SU-DHL-6 (cell line): Measurements from ENCODE around the gene PRSS57.

ENCODE experiments used
- H2AFZ ChIP-seq: fragments of 200-600 bp; sonication (generic); 2 replicates; pipeline ENCODE4 v1.6.1; 2014; ENCODE audit warnings: low read depth, mild to moderate bottlenecking, moderate library complexity, mixed read lengths, antibody characterized with exemption, low read length; ENCODE audit not compliant: severe bottlenecking
- H3F3A ChIP-seq: fragments of 200-600 bp; shearing (Covaris generic); 2 replicates; pipeline ENCODE4 v1.6.0; 2016; ENCODE audit warnings: antibody characterized with exemption, mild to moderate bottlenecking; ENCODE audit not compliant: insufficient read depth
- H3K27ac ChIP-seq: fragments of 200-600 bp; sonication (generic); 2 replicates; pipeline ENCODE4 v1.5.1; 2016; ENCODE audit warnings: low read depth, mild to moderate bottlenecking, low read length, moderate library complexity, mixed read lengths
- H3K27me3 ChIP-seq: fragments of 200-600 bp; sonication (generic), shearing (Covaris generic); 2 replicates; pipeline ENCODE4 v1.6.0; 2014; ENCODE audit warnings: mild to moderate bottlenecking, low read length
- H3K36me3 ChIP-seq: fragments of 200-600 bp; sonication (generic); 2 replicates; pipeline ENCODE4 v1.6.1; 2014; ENCODE audit warnings: mild to moderate bottlenecking, low read length, mixed read lengths
- H3K4me2 ChIP-seq: fragments of 300-600, 200-600 bp; shearing (Covaris generic), sonication (generic); 2 replicates; pipeline ENCODE4 v1.6.0; 2014; ENCODE audit warnings: low read length, low read depth, mild to moderate bottlenecking; ENCODE audit not compliant: poor library complexity, severe bottlenecking
- H3K4me3 ChIP-seq: fragments of 200-600 bp; sonication (generic); 2 replicates; pipeline ENCODE4 v1.5.1; 2014; ENCODE audit warnings: antibody characterized with exemption, low read length, mild to moderate bottlenecking, mixed read lengths; ENCODE audit not compliant: insufficient read depth, poor library complexity, severe bottlenecking
- H3K79me2 ChIP-seq: fragments of 200-600 bp; sonication (generic); 2 replicates; pipeline ENCODE4 v1.6.1; 2014; ENCODE audit warnings: mild to moderate bottlenecking, low read length, moderate library complexity; ENCODE audit not compliant: insufficient read depth
- H3K9ac ChIP-seq: fragments of 200-600 bp; sonication (generic); 2 replicates; pipeline ENCODE4 v1.7.0; 2014; ENCODE audit warnings: mild to moderate bottlenecking, low read length
- H3K9me2 ChIP-seq: fragments of 200-600 bp; sonication (generic); replicated peaks from 2 replicates; pipeline ENCODE4 v1.6.1; 2014; ENCODE audit warnings: low read length; ENCODE audit not compliant: insufficient read depth
- H3K9me3 ChIP-seq: fragments of 200-600 bp; sonication (generic); 2 replicates; pipeline ENCODE4 v1.6.1; 2014; ENCODE audit warnings: low read length, mixed read lengths; ENCODE audit not compliant: insufficient read depth
- H4K20me1 ChIP-seq: fragments of 200-600 bp; sonication (generic); 2 replicates; pipeline ENCODE4 v1.6.1; 2014; ENCODE audit warnings: low read depth, mild to moderate bottlenecking, antibody characterized with exemption, low read length, moderate library complexity, mixed read lengths
- EZH2phosphoT487 ChIP-seq: fragments of 200-600 bp; sonication (generic), shearing (Covaris generic); conservative IDR thresholded peaks from 2 replicates; pipeline ENCODE4 v1.6.1; 2018; ENCODE audit warnings: mild to moderate bottlenecking, antibody characterized with exemption, low read length, moderate library complexity, mixed read lengths
- TF ChIP-seq, protein P1 (sequence below): fragments of 200-600 bp; sonication (generic); IDR thresholded peaks from one replicate; pipeline ENCODE4 v1.5.1; 2017; ENCODE audit warnings: antibody characterized with exemption, mild to moderate bottlenecking, low read length, moderate library complexity; ENCODE audit not compliant: insufficient read depth, poor library complexity, severe bottlenecking

The PRSS57 gene

DNA sequence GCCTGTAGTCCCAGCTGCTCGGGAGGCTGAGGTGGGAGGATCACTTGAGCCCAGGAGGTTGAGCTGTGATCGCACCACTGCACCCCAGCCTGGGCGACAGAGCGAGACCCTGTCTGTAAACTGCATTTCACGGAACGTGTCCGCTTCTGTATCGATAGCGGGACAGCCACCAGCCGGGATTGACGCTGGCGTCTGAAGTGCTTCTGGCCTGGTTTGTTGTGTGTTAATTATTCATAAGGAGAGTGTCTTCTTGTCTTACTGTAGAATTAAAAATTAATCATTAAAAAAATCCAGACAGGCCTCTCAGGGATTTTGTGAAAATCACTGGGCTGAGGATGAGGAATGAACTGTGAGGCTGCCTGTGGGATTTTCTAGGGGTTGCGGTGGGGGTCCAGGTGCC, 39.5 kb upstream of the PRSS57 start:
- H3K4me2 ChIP-seq = no peak overlapping the region
- H2AFZ ChIP-seq = no peak overlapping the region
- H3K4me3 ChIP-seq = no peak overlapping the region
- H3K9me2 ChIP-seq = no peaks in the 10 kb centered on the region
- H3K27ac ChIP-seq = no peak overlapping the region
- no peak overlapping the region for H3K9ac ChIP-seq
- H3K79me2 ChIP-seq = no peaks in the 10 kb centered on the region
- no peaks in the 10 kb centered on the region for H3K36me3 ChIP-seq
- TF ChIP-seq, protein P1, sequence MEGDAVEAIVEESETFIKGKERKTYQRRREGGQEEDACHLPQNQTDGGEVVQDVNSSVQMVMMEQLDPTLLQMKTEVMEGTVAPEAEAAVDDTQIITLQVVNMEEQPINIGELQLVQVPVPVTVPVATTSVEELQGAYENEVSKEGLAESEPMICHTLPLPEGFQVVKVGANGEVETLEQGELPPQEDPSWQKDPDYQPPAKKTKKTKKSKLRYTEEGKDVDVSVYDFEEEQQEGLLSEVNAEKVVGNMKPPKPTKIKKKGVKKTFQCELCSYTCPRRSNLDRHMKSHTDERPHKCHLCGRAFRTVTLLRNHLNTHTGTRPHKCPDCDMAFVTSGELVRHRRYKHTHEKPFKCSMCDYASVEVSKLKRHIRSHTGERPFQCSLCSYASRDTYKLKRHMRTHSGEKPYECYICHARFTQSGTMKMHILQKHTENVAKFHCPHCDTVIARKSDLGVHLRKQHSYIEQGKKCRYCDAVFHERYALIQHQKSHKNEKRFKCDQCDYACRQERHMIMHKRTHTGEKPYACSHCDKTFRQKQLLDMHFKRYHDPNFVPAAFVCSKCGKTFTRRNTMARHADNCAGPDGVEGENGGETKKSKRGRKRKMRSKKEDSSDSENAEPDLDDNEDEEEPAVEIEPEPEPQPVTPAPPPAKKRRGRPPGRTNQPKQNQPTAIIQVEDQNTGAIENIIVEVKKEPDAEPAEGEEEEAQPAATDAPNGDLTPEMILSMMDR = no peak
- TF ChIP-seq EZH2phosphoT487 = no peak
- no peaks in the 10 kb centered on the region for H3K9me3 ChIP-seq
- H4K20me1 ChIP-seq = no peaks in the 10 kb centered on the region
- no peaks in the 10 kb centered on the region for H3F3A ChIP-seq
- H3K27me3 ChIP-seq = no peaks in the 10 kb centered on the region

DNA sequence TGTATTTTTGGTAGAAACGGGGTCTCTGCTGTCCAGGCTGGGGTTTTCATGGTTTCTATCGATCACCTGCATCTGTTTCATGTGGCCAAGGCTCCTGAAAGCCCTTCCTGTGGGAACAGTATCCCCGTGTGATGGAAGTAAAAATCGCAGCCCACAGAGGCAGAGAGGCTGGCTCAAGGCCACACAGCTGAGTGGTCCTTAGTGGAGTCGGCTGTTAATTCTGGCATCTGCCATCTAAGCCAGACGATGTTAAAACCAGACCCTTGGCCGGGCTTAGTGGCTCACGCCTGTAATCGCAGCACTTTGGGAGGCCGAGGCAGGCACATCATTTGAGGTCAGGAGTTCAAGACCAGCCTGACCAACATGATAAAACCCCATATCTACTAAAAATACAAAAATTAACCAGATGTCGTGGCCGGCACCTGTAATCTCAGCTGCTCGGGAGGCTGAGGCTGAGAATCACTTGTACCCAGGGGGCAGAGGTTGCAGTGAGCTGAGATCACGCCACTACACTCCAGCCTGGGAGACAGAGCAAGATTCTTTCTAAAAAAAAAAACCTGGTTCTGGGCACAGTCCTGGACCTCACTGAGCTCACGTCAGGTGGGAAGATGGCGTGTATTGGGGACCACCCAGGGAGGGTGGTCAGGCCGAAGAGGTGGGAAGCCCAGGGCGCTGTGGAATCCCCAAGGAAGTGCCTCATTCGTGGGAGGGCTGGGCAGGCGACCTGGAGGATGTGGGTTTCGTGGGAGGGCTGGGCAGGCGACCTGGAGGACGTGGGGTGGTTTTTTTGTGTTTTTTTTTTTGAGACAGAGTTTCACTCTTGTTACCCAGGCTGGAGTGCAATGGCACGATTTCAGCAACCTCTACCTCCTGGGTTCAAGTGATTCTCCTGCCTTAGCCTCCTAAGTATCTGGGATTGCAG, 37.2 kb upstream of the PRSS57 start:
- Histone ChIP-seq H3K9ac (no peak overlapping the region), H3K4me2 (no peak overlapping the region), H2AFZ (no peak overlapping the region), H3K4me3 (no peak overlapping the region), H3K9me2 (no peaks in the 10 kb centered on the region), H3K27ac (no peak overlapping the region), H3K79me2 (no peaks in the 10 kb centered on the region), H3K27me3 (no peaks in the 10 kb centered on the region), H4K20me1 (no peaks in the 10 kb centered on the region), H3F3A (no peaks in the 10 kb centered on the region), H3K9me3 (no peaks in the 10 kb centered on the region), H3K36me3 (no peaks in the 10 kb centered on the region)
- TF ChIP-seq, protein P1 = no peak
- TF ChIP-seq EZH2phosphoT487 = no peak

DNA sequence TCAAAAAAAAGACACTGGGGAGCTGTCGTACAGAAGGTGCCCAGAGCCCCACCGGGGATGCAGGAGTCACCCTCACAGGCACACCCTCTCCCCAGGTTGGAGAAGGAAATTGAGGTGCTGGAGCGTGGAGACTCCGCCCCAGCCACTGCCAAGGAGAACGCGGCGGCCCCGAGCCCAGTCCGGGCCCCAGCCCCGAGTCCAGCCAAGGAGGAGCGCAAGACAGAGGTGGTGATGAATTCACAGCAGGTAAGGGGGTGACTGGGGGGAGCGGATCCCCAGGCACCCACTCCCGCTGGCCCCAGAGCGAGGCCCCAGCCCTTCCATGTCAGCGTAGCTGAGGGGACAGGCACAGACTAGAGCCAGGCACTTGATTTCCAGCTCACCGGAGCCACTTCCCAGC, 35.7 kb upstream of the PRSS57 start:
- Histone ChIP-seq H3K27ac (no peak overlapping the region), H3K9ac (no peak overlapping the region), H2AFZ (no peak overlapping the region), H3F3A (no peaks in the 10 kb centered on the region), H3K4me3 (no peak overlapping the region), H4K20me1 (no peaks in the 10 kb centered on the region), H3K4me2 (no peak overlapping the region), H3K9me2 (no peaks in the 10 kb centered on the region), H3K36me3 (no peaks in the 10 kb centered on the region), H3K9me3 (no peaks in the 10 kb centered on the region), H3K79me2 (no peaks in the 10 kb centered on the region), H3K27me3 (no peaks in the 10 kb centered on the region)
- TF ChIP-seq EZH2phosphoT487 = no peak
- TF ChIP-seq, protein P1 = no peak
